H9 (cell line): ENCODE measurements around the gene PCDHGA3. TPM values are rescaled to one million over a fixed set of nuclear protein-coding genes. Genes with fewer than 3 reads are reported as not detected.

Source experiments
- DNase-seq: peaks from one replicate; pipeline ENCODE4 v3.0.0-alpha.2; 2017
- H2AFZ ChIP-seq: one replicate; pipeline ENCODE4 v1.6.1; 2013; ENCODE audit warnings: mild to moderate bottlenecking, low read length, control low read depth, moderate library complexity
- H2AK5ac ChIP-seq: 2 replicates; pipeline ENCODE4 v1.6.1; 2013; ENCODE audit warnings: low read length, control low read depth, mixed read lengths; ENCODE audit not compliant: insufficient read length
- H2BK120ac ChIP-seq: one replicate; pipeline ENCODE4 v1.6.1; 2013; ENCODE audit warnings: low read depth, mild to moderate bottlenecking, low read length, control low read depth, inconsistent platforms; ENCODE audit not compliant: poor library complexity, severe bottlenecking
- H2BK12ac ChIP-seq: 2 replicates; pipeline ENCODE4 v1.6.1; 2013; ENCODE audit warnings: low read length, control low read depth, mixed read lengths, low read depth; ENCODE audit not compliant: insufficient read length
- H2BK15ac ChIP-seq: 2 replicates; pipeline ENCODE4 v1.6.1; 2013; ENCODE audit warnings: low read depth, low read length, control low read depth
- H2BK20ac ChIP-seq: one replicate; pipeline ENCODE4 v1.6.1; 2013; ENCODE audit warnings: low read depth, mild to moderate bottlenecking, low read length, control low read depth, inconsistent platforms; ENCODE audit not compliant: poor library complexity, severe bottlenecking
- H2BK5ac ChIP-seq: 2 replicates; pipeline ENCODE4 v1.6.1; 2013; ENCODE audit warnings: low read length, control low read depth, mixed read lengths; ENCODE audit not compliant: insufficient read length
- H3K14ac ChIP-seq: 2 replicates; pipeline ENCODE4 v1.6.1; 2013; ENCODE audit warnings: low read length, control low read depth; ENCODE audit not compliant: insufficient read depth
- H3K18ac ChIP-seq: 2 replicates; pipeline ENCODE4 v1.6.1; 2013; ENCODE audit warnings: low read depth, mild to moderate bottlenecking, mixed read lengths, low read length, control low read depth; ENCODE audit not compliant: insufficient read length
- H3K23ac ChIP-seq: 2 replicates; pipeline ENCODE4 v1.6.1; 2013; ENCODE audit warnings: low read length, control low read depth, mixed read lengths, low read depth; ENCODE audit not compliant: insufficient read length
- H3K23me2 ChIP-seq: 2 replicates; pipeline ENCODE4 v1.6.1; 2013; ENCODE audit warnings: low read depth, mild to moderate bottlenecking, mixed read lengths, low read length, control low read depth; ENCODE audit not compliant: insufficient read length, poor library complexity, severe bottlenecking
- H3K27ac ChIP-seq: 2 replicates; pipeline ENCODE4 v1.5.1; 2013; ENCODE audit warnings: low read length, control low read depth, mixed read lengths, low read depth; ENCODE audit not compliant: insufficient read length
- H3K27me3 ChIP-seq: 2 replicates; pipeline ENCODE4 v1.6.1; 2013; ENCODE audit warnings: low read length, control low read depth, inconsistent platforms; ENCODE audit not compliant: insufficient read depth
- H3K4ac ChIP-seq: 2 replicates; pipeline ENCODE4 v1.6.1; 2013; ENCODE audit warnings: low read depth, mild to moderate bottlenecking, control low read depth, inconsistent platforms, low read length, moderate library complexity
- H3K4me1 ChIP-seq: 2 replicates; pipeline ENCODE4 v1.6.1; 2013; ENCODE audit warnings: low read length, control low read depth, inconsistent platforms; ENCODE audit not compliant: insufficient read depth
- H3K4me2 ChIP-seq: 2 replicates; pipeline ENCODE4 v1.6.1; 2013; ENCODE audit warnings: low read length, control low read depth, mixed read lengths; ENCODE audit not compliant: insufficient read length, insufficient read depth
- H3K56ac ChIP-seq: 2 replicates; pipeline ENCODE4 v1.6.1; 2013; ENCODE audit warnings: low read depth, mild to moderate bottlenecking, mixed read lengths, low read length, control low read depth; ENCODE audit not compliant: insufficient read length
- H3K79me1 ChIP-seq: 2 replicates; pipeline ENCODE4 v1.6.1; 2013; ENCODE audit warnings: low read depth, mild to moderate bottlenecking, moderate library complexity, low read length, control low read depth, inconsistent platforms; ENCODE audit not compliant: insufficient read depth, poor library complexity, severe bottlenecking
- H3K79me2 ChIP-seq: 2 replicates; pipeline ENCODE4 v1.6.1; 2013; ENCODE audit warnings: low read length, control low read depth, inconsistent platforms; ENCODE audit not compliant: insufficient read depth
- H3K9ac ChIP-seq: 2 replicates; pipeline ENCODE4 v1.6.1; 2013; ENCODE audit warnings: low read length, control low read depth, mixed read lengths; ENCODE audit not compliant: insufficient read length; ENCODE audit errors: extremely low read depth
- H3K9me3 ChIP-seq: one replicate; pipeline ENCODE4 v1.6.1; 2013; ENCODE audit warnings: low read depth, low read length, inconsistent platforms; ENCODE audit not compliant: control insufficient read depth
- H3T11ph ChIP-seq: one replicate; pipeline ENCODE4 v1.6.1; 2013; ENCODE audit warnings: mild to moderate bottlenecking, low read length, control low read depth, inconsistent platforms
- H4K20me1 ChIP-seq: one replicate; pipeline ENCODE4 v1.6.1; 2013; ENCODE audit not compliant: control insufficient read depth, insufficient read length, insufficient read depth
- H4K5ac ChIP-seq: 2 replicates; pipeline ENCODE4 v1.6.1; 2013; ENCODE audit warnings: low read depth, mild to moderate bottlenecking, mixed read lengths, low read length, control low read depth; ENCODE audit not compliant: insufficient read length
- H4K8ac ChIP-seq: replicated peaks from 2 replicates; pipeline ENCODE4 v1.6.1; 2013; ENCODE audit warnings: low read length, control low read depth, mixed read lengths, low read depth; ENCODE audit not compliant: insufficient read length
- H4K91ac ChIP-seq: 2 replicates; pipeline ENCODE4 v1.6.1; 2013; ENCODE audit warnings: low read depth, mild to moderate bottlenecking, moderate library complexity, mixed read lengths, low read length, control low read depth; ENCODE audit not compliant: insufficient read length
- H3K27ac Mint-ChIP-seq, 3 experiments: 2 replicates in 2 of 3; 3 replicates in 1 of 3; pipeline ENCODE4 v1.8.0; 2020 to 2021; ENCODE audit warnings: mixed read lengths in 3 of 3, mild to moderate bottlenecking in 1 of 3, moderate library complexity in 1 of 3
- H3K27me3 Mint-ChIP-seq: 2 replicates; pipeline ENCODE4 v1.8.0; 2021; ENCODE audit warnings: low read depth, mild to moderate bottlenecking, moderate library complexity, mixed read lengths
- H3K36me3 Mint-ChIP-seq, 3 experiments: 2 replicates in 2 of 3; 3 replicates in 1 of 3; pipeline ENCODE4 v1.8.0; 2020 to 2021; ENCODE audit warnings: low read depth in 3 of 3, mixed read lengths in 3 of 3; ENCODE audit not compliant: insufficient read depth in 1 of 3
- H3K4me1 Mint-ChIP-seq, 2 experiments: 2 replicates each; pipeline ENCODE4 v1.8.0; 2020; ENCODE audit warnings: mixed read lengths in 2 of 2
- H3K4me3 Mint-ChIP-seq, 2 experiments: 2 replicates in 1 of 2; 3 replicates in 1 of 2; pipeline ENCODE4 v1.8.0; 2020 to 2021; ENCODE audit warnings: mild to moderate bottlenecking in 2 of 2, mixed read lengths in 2 of 2, moderate library complexity in 1 of 2
- H3K9me3 Mint-ChIP-seq, 2 experiments: 2 replicates in 1 of 2; 3 replicates in 1 of 2; pipeline ENCODE4 v1.8.0; 2020; ENCODE audit warnings: mild to moderate bottlenecking in 2 of 2, mixed read lengths in 2 of 2, moderate library complexity in 1 of 2
- CTCF ChIP-seq: fragments of 200-600 bp; sonication (generic); conservative IDR thresholded peaks from 3 replicates; pipeline ENCODE4 v1.8.0; 2021; ENCODE audit warnings: antibody characterized with exemption, mild to moderate bottlenecking
- WGBS: extraction: QIAGEN DNeasy Blood & Tissue Kit; methylation state at CpG from one replicate; pipeline ENCODE4 v1.1.7; 2013; ENCODE audit warnings: missing lambda C conversion rate, low lambda C conversion rate, mixed read lengths; ENCODE audit not compliant: insufficient read length; ENCODE audit errors: extremely low coverage; 5-methylcytosine and 5-hydroxymethylcytosine counted together
- total RNA-seq: library from RNA; stranded (reverse); gene quantifications from 2 replicates; pipeline ENCODE4 v1.2.1, GENCODE V29; 2021

The PCDHGA3 gene
- total RNA-seq, 1 experiment from 2014 or later: 0.94 TPM

GRCh38 chr5:141326088-141326854, 17.4 kb upstream of the PCDHGA3 start:
- Histone ChIP-seq H4K91ac (no peak overlapping the region), H3K27ac (no peak overlapping the region), H2BK12ac (no peak overlapping the region), H4K5ac (no peak overlapping the region), H2AFZ (peak overlapping the region; percentile 99), H3K79me2 (no peaks in the 10 kb centered on the region), H2AK5ac (no peak overlapping the region), H3K18ac (peak overlapping the region; percentile 79), H3T11ph (no peak overlapping the region), H3K4me2 (peak overlapping the region; percentile 63), H2BK120ac (no peak overlapping the region), H4K20me1 (no peaks in the 10 kb centered on the region), H2BK5ac (no peak overlapping the region), H2BK20ac (no peak overlapping the region), H3K79me1 (no peaks in the 10 kb centered on the region), H3K4ac (no peak overlapping the region; the same call in 1 of the 2 replicates), H2BK15ac (no peak overlapping the region), H3K9ac (peak overlapping the region; percentile 53), H3K23me2 (peaks cover 9% of the 10 kb centered on the region), H3K56ac (no peak overlapping the region), H4K8ac (no peak overlapping the region), H3K9me3 (peaks cover 8% of the 10 kb centered on the region), H3K4me1 (no peaks in the 10 kb centered on the region), H3K14ac (peak overlapping the region; percentile 83; the same call in 1 of the 2 replicates), H3K27me3 (no peaks in the 10 kb centered on the region), H3K23ac (no peak overlapping the region)
- peak overlapping the region; percentile 35 to 80; a peak in 2 of 5 replicates for H3K4me3 Mint-ChIP-seq
- TF ChIP-seq CTCF: peak; percentile 77
- peaks cover 6 to 24% (median 8%) of the 10 kb centered on the region in 3 experiments; a peak in 6 of 7 replicates for H3K36me3 Mint-ChIP-seq
- peaks cover 33 to 61% of the 10 kb centered on the region in 2 experiments for H3K9me3 Mint-ChIP-seq
- peaks cover 7% of the 10 kb centered on the region for H3K27me3 Mint-ChIP-seq
- no CpG with 5 or more reads among the region's 27 CpGs for WGBS
- DNase-seq: peak; percentile 82
- H3K27ac Mint-ChIP-seq: peak overlapping the region in 1 of 3 experiments; percentile 99; a peak in 3 of 7 replicates
- peaks cover 5 to 6% of the 10 kb centered on the region in 2 experiments for H3K4me1 Mint-ChIP-seq
